NCI-H128 (cell line): ENCODE measurements around the gene PSMG3.

Experiments
- DNase-seq: peaks from one replicate; lab custom pipeline; 2025; ENCODE audit not compliant: unreplicated experiment; lab: John Stamatoyannopoulos, UW

The PSMG3 gene

DNA sequence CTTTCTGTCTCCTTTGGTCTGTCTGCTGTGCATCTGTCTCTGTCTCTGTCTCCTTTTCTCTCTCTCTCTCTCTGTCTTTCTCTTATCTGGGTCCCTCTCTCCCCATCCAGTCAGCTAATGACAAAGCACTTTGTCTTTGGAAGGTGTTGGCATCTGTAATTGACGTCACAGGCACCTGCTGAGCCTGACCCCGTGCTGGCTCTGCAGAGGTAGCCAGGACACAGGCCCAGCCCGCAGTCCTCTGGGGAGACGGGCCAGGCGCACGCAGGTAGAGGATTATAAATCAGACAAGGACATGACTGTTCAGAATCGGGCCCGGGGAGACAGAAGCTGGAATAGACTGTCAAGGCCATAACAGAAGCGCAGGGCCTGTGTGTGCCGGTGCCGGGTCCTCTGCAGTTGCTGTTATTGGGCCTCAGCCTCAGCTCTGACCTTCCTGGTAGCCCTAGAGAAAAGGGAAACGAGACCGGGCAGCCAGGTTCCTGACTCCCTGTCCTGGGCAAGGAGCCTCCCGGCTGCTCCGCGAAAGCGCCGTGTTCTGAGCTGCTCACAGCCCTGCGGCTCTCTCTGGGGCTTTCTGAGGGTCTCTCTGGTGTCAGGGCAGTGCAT, 10.7 kb upstream of the PSMG3 start:
- DNase-seq = no peak

DNA sequence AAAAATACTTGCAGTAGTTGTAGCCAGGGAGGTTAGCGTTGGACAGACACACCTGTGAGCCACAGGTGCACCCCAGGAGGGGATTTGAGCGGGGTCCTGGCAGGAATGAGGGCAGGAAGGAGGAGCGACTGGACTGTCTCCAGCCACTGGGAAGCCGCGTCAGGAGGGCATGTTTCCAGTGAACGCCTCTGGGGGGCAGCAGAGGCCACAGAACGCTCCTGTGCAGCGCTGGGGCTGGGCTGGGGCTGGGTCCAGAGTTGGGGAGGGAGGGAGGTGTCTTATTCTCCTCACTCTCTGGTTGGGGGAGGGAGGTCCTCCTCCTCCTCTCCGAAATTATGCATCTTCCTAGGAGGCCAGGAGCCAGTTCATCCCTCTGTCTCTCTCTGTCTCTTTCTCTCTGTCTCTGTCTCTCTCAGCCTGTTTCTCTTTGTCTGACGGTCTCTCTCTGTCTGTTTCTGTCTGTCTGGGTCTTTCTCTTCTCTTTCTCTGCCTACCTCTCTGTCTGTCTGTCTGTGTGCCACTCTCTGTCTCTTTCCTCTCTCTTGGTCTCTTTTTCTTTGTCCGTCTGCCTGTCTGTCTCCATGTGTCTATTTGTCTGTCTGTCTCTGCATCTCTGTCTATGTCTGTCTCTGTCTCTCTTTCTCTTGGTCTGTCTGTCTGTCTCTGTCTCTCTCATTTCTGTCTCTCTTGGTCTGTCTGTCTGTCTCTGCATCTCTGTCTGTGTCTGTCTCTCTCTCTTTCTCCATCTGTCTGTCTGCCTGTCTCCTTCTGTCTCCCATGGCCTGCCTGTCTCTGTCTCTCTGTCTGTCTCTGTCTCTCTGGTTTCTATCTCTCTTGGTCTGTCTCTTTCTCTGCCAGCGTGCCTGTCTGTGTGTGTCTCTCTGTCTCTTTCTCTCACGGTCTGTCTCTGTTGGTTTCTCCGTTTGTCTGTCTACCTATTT, 9.9 kb upstream of the PSMG3 start:
- DNase-seq = no peak

DNA sequence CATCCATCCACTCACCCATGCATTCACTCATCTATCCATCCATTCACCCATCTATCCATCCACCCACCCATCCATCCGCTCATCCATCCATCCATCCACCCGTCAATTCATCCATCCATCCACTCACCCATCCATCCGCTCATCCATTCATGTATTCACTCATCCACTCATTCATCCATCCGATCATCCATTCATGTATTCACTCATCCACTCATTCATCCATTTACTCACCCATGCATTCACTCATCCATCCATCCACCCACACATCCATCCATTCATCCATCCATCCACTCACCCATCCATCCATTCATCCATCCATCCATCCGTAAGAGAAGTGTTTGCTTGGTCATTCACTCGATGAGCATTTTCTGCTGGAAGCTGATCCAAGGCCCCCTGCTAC, 8.7 kb upstream of the PSMG3 start:
- DNase-seq = no peak

DNA sequence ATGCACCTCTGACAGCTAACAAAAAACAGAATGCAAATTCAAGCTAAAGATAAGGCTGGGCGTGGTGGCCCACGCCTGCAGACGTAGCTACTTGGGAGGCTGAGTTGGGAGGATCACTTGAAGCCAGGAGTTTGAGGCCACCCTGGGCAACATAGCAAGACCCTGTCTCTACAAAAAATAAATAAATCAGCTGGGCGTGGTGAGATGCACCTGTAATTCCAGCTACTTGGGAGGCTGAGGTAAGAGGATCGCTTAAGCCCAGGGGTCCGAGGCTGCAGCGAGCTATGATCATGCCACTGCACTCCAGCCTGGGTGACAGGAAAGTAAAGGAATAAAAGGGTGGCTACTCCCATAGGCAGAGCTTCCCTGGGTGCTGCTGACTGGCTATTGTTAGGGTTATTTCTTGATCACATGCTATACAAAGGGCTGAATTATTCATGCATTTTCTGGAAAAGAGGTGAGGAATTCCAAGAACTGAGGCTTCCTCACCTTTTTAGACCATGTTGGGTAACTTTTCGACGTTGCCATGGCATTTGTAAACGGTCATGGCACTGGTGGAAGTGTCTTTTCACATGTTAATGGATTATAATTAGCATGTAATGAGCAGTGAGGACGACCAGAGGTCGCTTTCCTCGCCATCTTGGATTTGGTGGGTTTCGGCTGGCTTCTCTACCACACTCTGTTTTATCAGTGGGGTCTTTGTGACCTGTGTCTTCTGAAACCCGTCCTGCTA, 6.9 kb upstream of the PSMG3 start:
- DNase-seq = no peak

DNA sequence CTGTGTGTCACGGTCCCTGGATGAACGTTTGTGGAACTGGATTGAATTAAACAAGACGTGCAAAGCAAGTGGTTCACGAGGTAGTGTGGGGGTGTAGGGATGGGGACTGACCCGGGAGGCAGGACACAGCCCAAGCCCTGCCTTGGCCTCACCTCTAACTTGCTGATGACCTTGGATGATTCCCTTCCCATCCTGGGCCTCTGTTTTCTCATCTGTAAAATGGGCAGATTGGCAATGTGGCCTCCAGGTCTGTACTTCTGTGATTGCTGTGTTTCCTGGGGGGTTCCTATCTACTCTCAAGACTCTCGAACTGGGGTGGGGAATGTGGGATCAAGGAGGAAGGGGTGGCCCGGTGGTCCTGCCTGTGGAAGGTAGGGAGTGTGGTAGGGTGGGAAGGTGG, 6.0 kb upstream of the PSMG3 start:
- DNase-seq = no peak

DNA sequence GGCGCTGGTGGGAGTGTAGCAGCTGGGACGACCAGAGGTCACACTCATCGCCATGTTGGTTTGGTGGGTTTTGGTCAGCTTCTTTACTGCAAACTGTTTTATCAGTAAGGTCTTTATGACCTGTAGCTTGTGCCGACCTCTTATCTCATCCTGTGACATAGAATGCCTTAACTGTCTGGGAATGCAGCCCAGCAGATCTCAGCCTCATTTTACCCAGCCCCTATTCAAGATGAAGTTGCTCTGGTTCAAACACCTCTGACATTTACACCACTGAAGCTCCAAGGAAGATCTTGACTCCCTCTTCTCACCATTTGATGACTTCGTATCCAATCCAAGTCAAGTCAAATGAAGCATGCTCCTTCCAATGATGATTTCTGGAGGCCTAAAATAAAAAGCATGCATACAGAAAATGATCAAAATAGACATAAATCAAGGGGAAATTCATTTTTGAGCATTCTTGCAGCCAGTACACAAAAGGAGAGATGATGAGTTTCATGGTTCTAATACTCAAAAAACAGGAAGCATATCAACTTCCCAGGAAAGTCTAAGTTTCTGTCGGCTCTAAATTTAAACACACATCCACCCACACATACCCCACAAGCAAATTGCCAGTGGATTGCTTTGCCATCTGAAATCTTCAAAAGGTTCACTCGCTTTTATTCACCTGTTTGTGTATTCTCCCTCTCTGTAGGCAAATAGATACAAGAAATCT, 2.4 kb upstream of the PSMG3 start:
- DNase-seq = no peak

DNA sequence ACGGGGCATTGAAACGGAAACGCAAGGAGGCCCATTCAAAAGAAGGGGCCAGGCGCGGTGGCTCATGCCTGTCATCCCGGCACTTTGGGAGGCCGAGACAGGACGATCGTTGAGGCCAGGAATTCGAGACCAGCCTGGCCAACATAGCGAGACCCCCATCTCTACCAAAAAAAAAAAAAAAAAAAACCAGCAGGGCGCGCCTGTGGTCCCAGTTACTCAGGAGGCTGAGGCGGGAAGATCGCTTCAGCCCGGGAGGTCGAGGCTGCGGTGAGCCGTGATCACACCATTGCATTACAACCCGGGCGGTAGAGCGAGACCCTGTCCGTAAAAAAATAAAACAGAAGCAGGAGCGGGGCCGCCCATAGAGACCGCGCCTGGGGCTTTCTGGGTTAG, 396 bp downstream of the PSMG3 start:
- DNase-seq = no peak

DNA sequence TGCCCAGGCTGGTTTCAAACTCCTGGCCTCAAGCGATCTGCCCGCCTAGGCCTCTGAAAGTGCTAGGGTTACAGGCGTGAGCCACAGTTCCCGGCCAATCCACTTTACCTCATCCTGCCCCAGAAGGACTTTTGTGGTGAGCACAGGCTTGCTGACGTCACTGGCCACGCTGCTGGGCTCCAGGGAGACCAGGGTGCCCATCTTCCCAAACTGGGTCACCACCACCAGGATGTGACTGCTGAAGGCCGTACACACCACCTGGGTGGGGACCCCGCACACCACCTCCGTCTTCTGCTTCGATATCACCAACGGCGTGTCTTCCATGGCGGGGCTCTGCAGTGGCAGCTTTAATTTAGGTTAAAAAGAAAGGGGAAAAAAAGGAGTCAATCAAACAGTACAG, 816 bp downstream of the PSMG3 start:
- DNase-seq = no peak

DNA sequence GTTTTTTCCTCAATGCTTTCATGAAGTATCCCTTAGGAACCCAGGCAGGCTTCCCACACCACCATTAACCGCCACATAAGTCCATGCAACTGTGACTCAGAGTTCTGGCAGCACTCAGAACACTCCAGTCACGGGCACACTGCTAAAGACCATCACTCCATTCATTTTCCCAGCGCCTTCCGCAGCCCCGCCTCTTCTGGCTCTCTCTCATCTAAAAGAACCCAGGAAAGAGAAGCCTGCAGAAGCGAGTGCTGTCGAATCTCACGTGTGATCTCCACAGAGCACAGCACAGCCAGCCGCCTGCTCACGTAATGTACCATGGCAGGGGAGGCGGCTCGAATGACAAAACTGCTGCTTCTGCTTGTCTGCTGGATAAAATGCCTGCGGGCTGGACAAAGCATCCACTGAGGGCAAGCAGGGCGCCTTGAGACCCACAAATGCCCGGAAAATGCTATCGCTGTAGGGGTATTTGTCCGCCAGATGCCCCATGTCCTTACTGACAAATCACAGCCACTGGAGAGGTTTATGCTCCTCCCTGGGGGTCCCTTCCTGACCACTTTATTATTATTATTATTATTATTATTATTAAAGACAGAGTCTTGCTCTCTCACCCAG, 1.8 kb downstream of the PSMG3 start:
- DNase-seq = no peak

DNA sequence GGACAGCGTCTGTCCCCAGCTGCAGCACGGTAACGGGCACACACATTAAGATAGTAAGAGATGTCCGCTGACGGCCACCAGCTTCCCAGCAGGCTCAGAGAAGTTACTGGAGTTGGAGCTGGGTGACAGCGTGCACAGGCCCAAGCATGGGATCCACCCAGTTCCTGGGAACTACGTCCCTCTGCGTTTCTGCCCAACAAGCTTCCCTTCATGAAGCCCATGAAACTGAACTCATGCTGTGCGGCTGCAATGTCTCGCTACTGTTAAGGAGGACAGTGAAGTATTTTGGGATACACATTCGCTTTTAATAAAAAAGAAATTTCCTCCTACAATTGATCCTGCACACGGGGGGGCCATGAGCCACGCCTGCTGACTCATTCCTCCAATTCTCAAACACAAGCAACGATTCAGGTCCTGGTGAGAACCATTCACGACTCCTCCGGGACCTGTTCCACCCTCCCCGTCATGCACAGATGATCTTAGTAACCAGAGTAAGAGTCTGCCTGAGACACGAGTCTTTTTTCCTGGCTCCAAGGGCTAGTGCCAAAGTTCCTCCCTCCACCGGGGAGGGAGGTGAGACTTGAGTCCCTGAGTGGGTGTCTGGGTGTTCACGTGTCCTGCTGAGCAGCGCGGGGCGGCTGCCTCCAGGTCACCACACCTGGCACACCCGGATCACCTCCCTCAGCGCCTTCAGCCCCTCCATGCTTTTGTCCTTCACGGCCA, 2.6 kb downstream of the PSMG3 start:
- DNase-seq = no peak

DNA sequence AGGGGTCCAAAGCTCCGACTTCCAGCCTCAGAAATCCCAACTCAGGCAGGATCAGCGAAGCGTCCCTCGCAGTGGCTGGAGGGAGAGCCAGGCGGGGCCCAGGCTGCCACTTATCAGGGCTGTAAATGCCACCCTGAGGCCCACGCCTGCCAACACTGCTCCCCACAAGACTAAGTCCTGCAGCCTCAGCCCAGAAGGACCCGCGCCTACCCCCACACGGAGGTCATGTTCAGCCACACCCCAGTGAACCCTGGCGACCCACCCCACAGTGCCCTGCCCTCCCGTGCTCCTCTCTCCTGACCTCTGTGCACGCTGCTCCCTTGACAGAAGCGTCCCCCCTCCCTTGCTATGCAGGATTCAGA, 3.2 kb downstream of the PSMG3 start:
- DNase-seq = no peak

DNA sequence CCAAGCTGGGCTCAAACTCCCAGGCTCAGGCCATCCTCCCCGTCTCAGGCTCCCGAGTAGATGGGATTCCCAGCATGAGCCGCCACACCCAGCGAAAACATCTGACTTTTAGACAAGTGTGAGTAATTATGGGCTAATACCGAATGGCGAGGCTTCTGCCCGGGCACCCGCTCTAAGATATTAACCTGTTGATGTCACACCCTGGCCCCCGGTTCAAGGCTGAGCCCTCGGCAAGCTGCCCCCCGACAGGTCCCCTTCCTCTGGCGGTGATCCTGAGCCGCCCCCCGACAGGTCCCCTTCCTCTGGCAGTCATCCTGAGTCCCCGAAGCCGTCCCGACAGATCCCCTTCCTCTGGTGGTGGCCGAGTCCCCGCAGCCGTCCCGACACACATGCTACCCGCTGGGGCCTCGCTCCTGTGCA, 5.2 kb downstream of the PSMG3 start:
- DNase-seq = no peak

DNA sequence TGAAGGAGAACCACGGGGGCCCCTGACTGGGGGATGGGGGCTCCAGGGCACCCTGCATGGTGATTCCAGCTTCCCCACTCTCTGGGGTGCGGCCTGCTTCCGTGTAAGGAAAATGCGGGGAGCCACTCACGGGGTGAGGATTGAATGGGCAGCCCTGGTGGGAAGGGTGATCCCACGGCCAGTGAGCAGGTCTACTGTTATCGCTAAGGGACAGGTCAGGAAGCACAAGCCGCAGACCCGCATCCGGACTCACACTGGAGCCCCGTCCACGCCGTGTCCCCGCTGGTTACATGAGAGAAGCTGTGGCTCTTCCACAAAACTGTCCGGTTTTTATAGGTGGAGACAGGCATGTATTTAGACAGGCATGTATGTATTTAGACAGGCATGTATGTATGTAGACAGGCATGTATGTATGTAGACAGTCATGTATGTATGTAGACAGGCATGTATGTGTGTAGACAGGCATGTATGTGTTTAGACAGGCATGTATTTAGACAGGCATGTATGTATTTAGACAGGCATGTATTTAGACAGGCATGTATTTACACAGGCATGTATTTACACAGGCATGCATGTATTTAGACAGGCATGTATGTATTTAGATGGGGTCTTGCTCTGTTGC, 5.7 kb downstream of the PSMG3 start:
- no peak for DNase-seq

DNA sequence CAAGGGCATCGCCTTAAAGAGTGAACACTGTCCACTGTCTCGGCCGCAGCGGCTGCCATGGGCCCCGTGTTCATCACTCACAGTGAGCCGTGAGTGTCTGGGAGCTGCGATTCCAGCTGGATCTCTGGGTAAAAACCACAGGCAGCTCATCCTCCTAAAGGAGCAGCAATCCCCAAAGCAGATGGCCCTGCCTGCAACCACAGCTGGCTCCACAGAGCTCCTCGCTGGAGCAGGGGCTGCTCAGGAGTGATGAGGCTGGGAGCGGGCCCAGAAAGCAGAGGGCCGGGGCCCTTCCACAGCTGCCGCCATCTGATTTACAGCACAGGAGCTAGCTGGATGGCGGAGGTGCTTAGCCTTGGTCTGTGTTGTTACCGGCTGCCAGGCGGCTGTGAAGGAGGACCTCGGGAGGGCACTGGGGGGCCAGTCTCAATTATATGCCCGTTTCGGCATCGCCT, 7.2 kb downstream of the PSMG3 start:
- no peak for DNase-seq

DNA sequence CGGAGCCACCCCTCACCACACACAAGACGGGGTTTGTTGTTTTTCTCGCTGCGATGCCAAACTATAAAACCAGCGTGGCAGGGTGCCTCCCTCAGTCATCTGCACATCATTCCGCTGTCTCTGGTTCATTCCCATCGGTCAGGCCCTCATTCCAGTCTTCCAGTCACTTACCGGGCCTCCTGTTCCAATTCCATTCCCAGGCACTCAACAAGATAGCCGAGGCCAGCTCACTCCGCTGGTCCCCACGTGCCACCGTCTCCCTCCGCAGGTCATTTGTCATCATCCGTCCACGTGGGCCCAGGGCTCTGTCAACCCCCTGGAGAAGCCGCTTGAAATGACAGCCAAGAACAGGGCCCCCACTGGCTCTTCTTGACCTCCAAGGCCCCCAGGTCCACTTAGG, 7.7 kb downstream of the PSMG3 start:
- no peak for DNase-seq

DNA sequence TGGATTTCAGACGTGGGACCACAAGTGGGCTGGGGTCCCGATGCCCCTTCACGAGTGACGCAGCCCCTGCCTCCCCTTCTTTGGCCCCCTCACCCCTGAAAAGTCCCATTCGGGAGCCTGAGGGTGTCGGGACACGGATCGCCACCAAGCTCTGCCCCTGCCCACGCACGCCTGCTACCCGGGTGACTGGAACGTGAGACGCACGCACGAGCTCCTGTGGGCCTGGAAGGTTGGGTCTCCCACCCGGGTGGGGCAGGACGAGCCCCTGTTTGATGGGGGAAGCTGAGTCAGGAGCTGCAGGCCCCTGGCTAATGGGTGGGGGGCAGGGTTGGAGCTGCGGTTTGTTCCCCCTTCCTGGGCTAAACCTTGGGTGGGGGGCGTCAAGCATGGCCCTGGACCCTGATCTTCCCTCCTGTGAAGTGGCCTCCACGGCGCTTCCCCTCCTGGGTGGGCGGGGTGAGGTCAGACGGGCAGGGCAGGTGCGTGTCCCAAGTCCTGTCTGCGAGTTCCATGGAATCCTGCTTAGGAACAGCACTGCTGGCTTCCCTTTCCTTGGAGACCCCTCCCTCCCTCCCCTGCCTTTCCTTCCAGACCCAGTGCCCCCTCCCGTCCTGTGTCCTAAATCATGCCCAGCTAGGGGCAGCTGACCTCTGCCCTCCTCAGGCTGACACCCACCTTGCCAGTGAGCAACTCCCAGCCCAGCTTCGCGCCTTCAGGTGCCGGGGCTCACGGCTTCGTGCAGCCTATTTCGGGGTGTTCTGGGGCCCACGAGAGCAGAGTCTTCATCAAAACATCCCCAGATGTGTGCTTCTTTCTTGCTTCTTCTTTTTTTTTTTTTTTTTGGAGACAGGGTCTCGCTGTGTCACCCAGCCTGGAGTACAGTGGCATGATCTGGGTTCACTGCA, 8.5 kb downstream of the PSMG3 start:
- no peak for DNase-seq

DNA sequence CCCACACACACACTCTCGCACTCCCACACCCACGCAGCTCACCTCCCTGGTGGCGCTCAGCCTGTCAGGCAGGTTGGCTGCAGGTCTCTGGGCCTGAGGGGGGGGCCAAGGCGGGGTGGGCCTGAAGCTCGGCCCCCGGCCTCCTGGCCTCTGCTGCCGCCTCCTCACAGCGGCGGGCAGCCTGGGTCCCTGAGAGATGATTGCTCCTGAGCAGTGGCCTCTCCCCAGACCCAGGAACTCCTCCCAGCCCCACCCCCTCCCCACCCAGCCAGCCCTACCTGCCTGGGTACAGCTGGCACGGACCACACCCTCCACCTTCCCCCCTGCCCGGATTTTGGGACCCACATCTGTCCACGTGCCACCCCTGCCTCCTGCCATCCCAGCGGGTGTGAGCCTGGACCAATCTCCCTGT, 9.2 kb downstream of the PSMG3 start:
- DNase-seq = no peak

DNA sequence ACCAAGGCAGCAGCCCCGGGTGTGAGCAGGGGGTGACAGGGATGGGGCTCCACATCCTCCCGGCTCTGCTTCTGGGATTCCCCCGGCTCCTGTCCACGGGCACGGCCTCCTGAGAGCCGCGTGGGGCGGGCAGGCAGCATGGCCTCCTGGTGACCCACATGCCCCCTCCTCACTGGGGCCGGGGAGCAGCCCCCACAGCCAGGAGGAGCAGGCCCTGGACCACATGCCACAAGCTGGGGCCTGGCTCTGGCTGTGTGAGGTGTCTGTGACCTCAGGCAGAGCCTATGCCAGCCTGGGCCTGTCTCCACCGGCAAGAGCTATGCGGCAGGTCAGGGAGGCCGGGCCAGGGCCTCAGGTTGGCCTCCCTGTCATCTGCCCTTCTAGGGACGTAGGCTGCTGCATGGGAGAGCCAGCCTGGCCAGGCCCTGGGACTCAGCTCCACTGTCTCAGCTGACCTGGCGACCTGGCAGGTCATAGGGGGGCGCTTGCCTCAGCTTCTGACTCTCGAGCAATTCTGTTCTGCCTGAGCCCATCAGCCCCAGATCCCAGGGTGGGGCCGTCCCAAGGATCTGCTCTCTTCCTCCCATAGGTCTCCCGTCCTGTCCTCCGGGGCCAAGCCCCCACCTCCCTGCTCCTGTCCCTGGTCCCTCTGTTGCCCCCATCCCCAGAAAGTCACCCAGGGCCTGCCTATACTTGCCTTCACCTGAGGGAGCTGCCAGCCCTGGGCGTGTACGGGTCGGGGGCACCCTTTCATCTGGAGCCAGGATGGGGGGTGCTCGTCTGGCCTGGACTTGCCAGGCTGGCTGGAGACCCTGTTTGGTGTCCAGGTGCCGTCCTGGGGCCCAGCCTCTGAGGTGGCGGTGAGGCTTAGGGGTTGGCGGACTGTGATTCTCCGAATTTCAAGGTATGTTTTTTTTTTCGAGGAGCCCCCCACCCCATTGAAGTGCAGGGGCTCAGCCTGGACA, 9.9 kb downstream of the PSMG3 start:
- no peak for DNase-seq
